Naive thymus-derived CD4-positive, alpha-beta T cell (primary cell): ENCODE results near the gene MYOT. TPM values are rescaled to one million over a fixed set of nuclear protein-coding genes. Genes with fewer than 3 reads are reported as not detected.
A peak's percentile ranks its signal among the peaks of the same experiment; 100 is the strongest.

Source experiments
- ATAC-seq: fragments of 150-1000 bp; cut with Tn5 transposase; 2 replicates; pipeline ENCODE4 v1.10.0; 2021; ENCODE audit warnings: mild to moderate bottlenecking, moderate library complexity
- CTCF ChIA-PET: fragments of 350-600 bp; sonication (Branson Sonifier 250); formaldehyde crosslinking; loops from one replicate; lab custom pipeline; 2021; ENCODE audit warnings: antibody characterized with exemption; lab: Charles Lee
- POLR2A ChIA-PET: fragments of 350-600 bp; sonication (Branson Sonifier 250); formaldehyde crosslinking; loops from one replicate; lab custom pipeline; 2021; ENCODE audit warnings: antibody characterized with exemption, inconsistent platforms; lab: Charles Lee
- DNase-seq, 9 donors: peaks; one replicate each; pipeline versions ENCODE4 v3.0.0 to v3.0.0-alpha.2; 2020 to 2022; ENCODE audit warnings: mixed read lengths in 1 of 9
- H3K27ac ChIP-seq: one replicate; pipeline ENCODE4 v1.7.0; 2013; ENCODE audit warnings: mild to moderate bottlenecking, low read depth, low read length, moderate library complexity
- H3K27me3 ChIP-seq, 2 donors: one replicate each; pipeline ENCODE4 v1.7.0; 2013; ENCODE audit warnings: low read length in 2 of 2, mild to moderate bottlenecking in 2 of 2, moderate library complexity in 2 of 2; ENCODE audit not compliant: control insufficient read depth in 2 of 2, insufficient read depth in 2 of 2
- H3K36me3 ChIP-seq, 3 experiments: 1 replicate in 2 of 3; 2 replicates in 1 of 3; pipeline ENCODE4 v1.7.0; 2013; ENCODE audit warnings: low read length in 3 of 3, mild to moderate bottlenecking in 3 of 3, moderate library complexity in 1 of 3; ENCODE audit not compliant: insufficient read depth in 3 of 3, control insufficient read depth in 2 of 3
- H3K4me1 ChIP-seq, 2 donors: one replicate each; pipeline ENCODE4 v1.7.0; 2013; ENCODE audit warnings: low read length in 2 of 2, mild to moderate bottlenecking in 2 of 2, moderate library complexity in 1 of 2; ENCODE audit not compliant: control insufficient read depth in 2 of 2, insufficient read depth in 2 of 2
- H3K4me3 ChIP-seq: 2 replicates; pipeline ENCODE4 v1.7.0; 2013; ENCODE audit warnings: mild to moderate bottlenecking, low read length
- H3K9me3 ChIP-seq, 3 experiments: 1 replicate in 2 of 3; 2 replicates in 1 of 3; pipeline ENCODE4 v1.7.0; 2013; ENCODE audit warnings: low read length in 3 of 3; ENCODE audit not compliant: control insufficient read depth in 2 of 3
- H3K27ac Mint-ChIP-seq, 9 donors: one replicate each; pipeline ENCODE4 v1.8.0; 2020 to 2022; ENCODE audit warnings: mixed read lengths in 9 of 9, mild to moderate bottlenecking in 8 of 9, moderate library complexity in 5 of 9, inconsistent platforms in 2 of 9
- H3K27me3 Mint-ChIP-seq, 5 donors: one replicate each; pipeline ENCODE4 v1.8.0; 2021 to 2022; ENCODE audit warnings: mixed read lengths in 5 of 5, mild to moderate bottlenecking in 1 of 5
- H3K36me3 Mint-ChIP-seq, 5 donors: one replicate each; pipeline ENCODE4 v1.8.0; 2020 to 2022; ENCODE audit warnings: mixed read lengths in 5 of 5, mild to moderate bottlenecking in 3 of 5, inconsistent platforms in 1 of 5
- H3K4me1 Mint-ChIP-seq, 7 donors: one replicate each; pipeline ENCODE4 v1.8.0; 2020 to 2022; ENCODE audit warnings: mixed read lengths in 7 of 7, mild to moderate bottlenecking in 3 of 7, inconsistent platforms in 1 of 7
- H3K4me3 Mint-ChIP-seq, 10 donors: one replicate each; pipeline ENCODE4 v1.8.0; 2020 to 2022; ENCODE audit warnings: mild to moderate bottlenecking in 10 of 10, mixed read lengths in 10 of 10, moderate library complexity in 6 of 10, inconsistent platforms in 2 of 10
- H3K9me3 Mint-ChIP-seq, 11 donors: one replicate each; pipeline ENCODE4 v1.8.0; 2020 to 2022; ENCODE audit warnings: mixed read lengths in 11 of 11, mild to moderate bottlenecking in 4 of 11, inconsistent platforms in 1 of 11, moderate library complexity in 1 of 11
- intact Hi-C, 2 donors: fragments of 100-400 bp; cut with micrococcal nuclease; formaldehyde crosslinking; loops; one replicate each; pipeline ENCODE4 v1.15.1; 2023
- polyA plus RNA-seq, 2 donors: library from polyadenylated mRNA; unstranded; fragments of 300-500 nt; fragmentation: Illumina TruSeq; gene quantifications; one replicate each; pipeline ENCODE4 v1.2.3, GENCODE V29; 2021
- total RNA-seq, 6 experiments: library from RNA in 5 of 6; stranded (reverse) in 5 of 6; gene quantifications; 1 replicate in 5 of 6; 2 replicates in 1 of 6; pipeline ENCODE4 v1.2.3 and lab custom pipeline; 2021 to 2026

MYOT gene
- total and polyA plus RNA-seq, 7 experiments from 2014 or later, result 0.87 TPM; not detected in 6

- DNase-seq, result no peak
- Mint-ChIP-seq H3K4me3 (no peak overlapping the region), H3K4me1 (peaks cover 0 to 5% (median 0%) of the 10 kb centered on the region in 7 donors), H3K36me3 (no peaks in the 10 kb centered on the region), H3K9me3 (no peaks in the 10 kb centered on the region), H3K27ac (no peak overlapping the region), H3K27me3 (peaks cover 0 to 7% (median 0%) of the 10 kb centered on the region in 5 donors)
- no peaks in the 10 kb centered on the region for H3K27me3 ChIP-seq
- ATAC-seq, result no peak
- no peaks in the 10 kb centered on the region for H3K36me3 ChIP-seq
- H3K4me3 ChIP-seq, result no peak overlapping the region
- ChIA-PET CTCF (no interaction called here), POLR2A (interaction anchor here (1.2 kb wide), 1 partner anchor 13 kb away, joined by 3 read pairs; the partner anchor contains the start of gene PKD2L2)
- H3K27ac ChIP-seq, result no peak overlapping the region
- H3K9me3 ChIP-seq, result no peaks in the 10 kb centered on the region
- H3K4me1 ChIP-seq, result no peaks in the 10 kb centered on the region
- intact Hi-C loops, result no loop called here
These were observed 34.9 kb downstream of the MYOT start for GRCh38 chr5:137902408-137903133.

GRCh38 chr5:137914758-137915157 is 47.1 kb downstream of the MYOT start:
- intact Hi-C loops, result no loop called here
- H3K27me3 ChIP-seq, result no peaks in the 10 kb centered on the region
- ChIA-PET CTCF (no interaction called here), POLR2A (no interaction called here)
- H3K27me3 Mint-ChIP-seq, result peaks cover 2 to 17% (median 8%) of the 10 kb centered on the region in 5 donors
- H3K4me1 Mint-ChIP-seq, result no peaks in the 10 kb centered on the region
- ATAC-seq (no peak), DNase-seq (no peak)
- H3K4me3 ChIP-seq, result no peak overlapping the region
- H3K9me3 Mint-ChIP-seq, result peaks cover 0 to 44% (median 21%) of the 10 kb centered on the region in 11 donors
- H3K36me3 Mint-ChIP-seq, result peaks cover 0 to 9% (median 4%) of the 10 kb centered on the region in 5 donors
- no peak overlapping the region for H3K27ac ChIP-seq
- no peaks in the 10 kb centered on the region for H3K36me3 ChIP-seq
- no peak overlapping the region for H3K27ac Mint-ChIP-seq
- no peak overlapping the region for H3K4me3 Mint-ChIP-seq
- H3K9me3 ChIP-seq, result peaks cover 0 to 8% (median 0%) of the 10 kb centered on the region in 3 experiments
- H3K4me1 ChIP-seq, result no peaks in the 10 kb centered on the region

GRCh38 chr5:137916923-137917322 is 49.3 kb downstream of the MYOT start:
- Mint-ChIP-seq H3K27ac (no peak overlapping the region), H3K27me3 (peaks cover 0 to 17% (median 0%) of the 10 kb centered on the region in 5 donors), H3K9me3 (peaks cover 0 to 33% (median 19%) of the 10 kb centered on the region in 11 donors), H3K36me3 (peaks cover 0 to 6% (median 4%) of the 10 kb centered on the region in 5 donors), H3K4me1 (no peaks in the 10 kb centered on the region), H3K4me3 (peak overlapping the region in 1 of 10 donors; percentile 0)
- no peak overlapping the region for H3K4me3 ChIP-seq
- no peak overlapping the region for H3K27ac ChIP-seq
- no peaks in the 10 kb centered on the region for H3K27me3 ChIP-seq
- H3K36me3 ChIP-seq, result no peaks in the 10 kb centered on the region
- ChIA-PET CTCF (no interaction called here), POLR2A (no interaction called here)
- ATAC-seq, result no peak
- H3K4me1 ChIP-seq, result no peaks in the 10 kb centered on the region
- no peak for DNase-seq
- H3K9me3 ChIP-seq, result peaks cover 0 to 8% (median 0%) of the 10 kb centered on the region in 3 experiments
- intact Hi-C loops, result no loop called here

GRCh38 chr5:137921931-137922330 is 54.3 kb downstream of the MYOT start:
- no peak overlapping the region for H3K4me3 ChIP-seq
- peaks cover 0 to 8% (median 0%) of the 10 kb centered on the region in 5 donors for H3K27me3 Mint-ChIP-seq
- peaks cover 0 to 8% (median 5%) of the 10 kb centered on the region in 11 donors for H3K9me3 Mint-ChIP-seq
- intact Hi-C loops, result no loop called here
- no peaks in the 10 kb centered on the region for H3K9me3 ChIP-seq
- H3K4me1 ChIP-seq, result no peaks in the 10 kb centered on the region
- H3K27me3 ChIP-seq, result no peaks in the 10 kb centered on the region
- POLR2A ChIA-PET, result no interaction called here
- CTCF ChIA-PET, result no interaction called here
- no peaks in the 10 kb centered on the region for H3K36me3 ChIP-seq
- H3K27ac Mint-ChIP-seq, result no peak overlapping the region
- H3K4me1 Mint-ChIP-seq, result peaks cover 0 to 4% (median 0%) of the 10 kb centered on the region in 7 donors
- no peak overlapping the region for H3K4me3 Mint-ChIP-seq
- no peak overlapping the region for H3K27ac ChIP-seq
- H3K36me3 Mint-ChIP-seq, result peaks cover 0 to 8% (median 3%) of the 10 kb centered on the region in 5 donors
- no peak for DNase-seq
- ATAC-seq, result no peak

- no peaks in the 10 kb centered on the region for H3K36me3 ChIP-seq
- no peak overlapping the region for H3K4me3 Mint-ChIP-seq
- ATAC-seq (no peak), DNase-seq (no peak)
- H3K27me3 ChIP-seq, result no peaks in the 10 kb centered on the region
- H3K9me3 Mint-ChIP-seq, result no peaks in the 10 kb centered on the region
- CTCF ChIA-PET, result no interaction called here
- H3K9me3 ChIP-seq, result no peaks in the 10 kb centered on the region
- peaks cover 0 to 4% (median 0%) of the 10 kb centered on the region in 7 donors for H3K4me1 Mint-ChIP-seq
- POLR2A ChIA-PET, result no interaction called here
- H3K36me3 Mint-ChIP-seq, result peaks cover 0 to 13% (median 2%) of the 10 kb centered on the region in 5 donors
- no peak overlapping the region for H3K27ac ChIP-seq
- H3K4me3 ChIP-seq, result no peak overlapping the region
- intact Hi-C loops, result no loop called here
- H3K4me1 ChIP-seq, result no peaks in the 10 kb centered on the region
- H3K27ac Mint-ChIP-seq, result no peak overlapping the region
- H3K27me3 Mint-ChIP-seq, result no peaks in the 10 kb centered on the region
These were observed 56.2 kb downstream of the MYOT start for GRCh38 chr5:137923856-137924255.

GRCh38 chr5:137932800-137933199 is 65.1 kb downstream of the MYOT start:
- Histone ChIP-seq H3K9me3 (no peaks in the 10 kb centered on the region), H3K36me3 (peaks cover 0 to 4% (median 0%) of the 10 kb centered on the region in 3 experiments), H3K4me3 (no peak overlapping the region), H3K4me1 (no peaks in the 10 kb centered on the region), H3K27ac (no peak overlapping the region), H3K27me3 (no peaks in the 10 kb centered on the region)
- intact Hi-C loops, result no loop called here
- Mint-ChIP-seq H3K27ac (no peak overlapping the region), H3K36me3 (peaks cover 0 to 11% (median 3%) of the 10 kb centered on the region in 5 donors), H3K27me3 (no peaks in the 10 kb centered on the region), H3K4me1 (no peaks in the 10 kb centered on the region), H3K4me3 (no peak overlapping the region), H3K9me3 (no peaks in the 10 kb centered on the region)
- ATAC-seq, result no peak
- POLR2A ChIA-PET, result no interaction called here
- no peak for DNase-seq
- CTCF ChIA-PET, result interaction anchor here (0.8 kb wide), 1 partner anchor 48 kb away, joined by 4 read pairs; no protein-coding TSS in a partner anchor
